OCI-M2 (cell line): Measurements from ENCODE around the gene COX7C.

Source experiments
- DNase-seq: peaks from one replicate; lab custom pipeline; 2025; ENCODE audit not compliant: unreplicated experiment; lab: John Stamatoyannopoulos, UW

COX7C gene

GRCh38 chr5:86664173-86664572, 46.4 kb downstream of the COX7C start:
- no peak for DNase-seq

- DNase-seq: no peak
Measured at GRCh38 chr5:86665984-86666760, 48.4 kb downstream of the COX7C start.

DNA sequence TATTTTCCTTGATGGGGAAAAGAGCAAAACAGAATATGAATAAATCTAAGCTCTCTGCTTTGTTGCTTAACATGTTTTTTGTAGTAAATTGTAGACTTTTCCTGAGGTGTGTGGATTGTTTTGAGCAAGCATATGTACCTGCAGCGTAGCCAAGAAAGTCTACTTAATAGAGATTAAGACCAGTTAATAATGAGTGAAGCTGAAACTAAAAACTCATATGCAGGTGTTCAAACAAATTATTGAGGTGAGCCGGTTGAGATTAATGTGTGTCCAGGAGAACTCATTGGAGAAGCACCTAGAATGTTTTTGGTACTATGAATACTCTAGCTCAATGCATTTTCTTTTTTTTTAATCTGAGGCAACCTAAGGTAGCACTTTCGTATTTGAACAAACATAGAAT, 49.2 kb downstream of the COX7C start:
- no peak for DNase-seq
